A673 (cell line): ENCODE results near the gene RBM8A.

Source experiments
- CTCF ChIP-seq: fragments of 300-800, 200-600 bp; sonication (generic); conservative IDR thresholded peaks from 2 replicates; pipeline ENCODE4 v1.5.1; 2017; ENCODE audit warnings: low read depth, mild to moderate bottlenecking, antibody characterized with exemption, low read length, moderate library complexity, mixed read lengths
- EZH2 ChIP-seq: fragments of 200-600 bp; sonication (generic); IDR thresholded peaks from 2 replicates; pipeline ENCODE4 v1.6.1; 2017; ENCODE audit warnings: borderline replicate concordance, low read depth, mild to moderate bottlenecking, mixed read lengths, antibody characterized with exemption, low read length; ENCODE audit not compliant: poor library complexity, severe bottlenecking

- TF ChIP-seq CTCF (no peak), EZH2 (no peak)
Observed at GRCh38 chr1:145874646-145875045, 52.6 kb downstream of the RBM8A start.
